Body of pancreas (tissue), 4 donors: Measurements from ENCODE around the gene HID1.

ENCODE experiments used
- POLR2A ChIP-seq, 3 donors: fragments of 450-650 bp; IDR thresholded peaks; one replicate each; pipeline ENCODE4 v1.6.1; 2016; ENCODE audit warnings: antibody characterized with exemption in 3 of 3, mild to moderate bottlenecking in 2 of 3
- TF ChIP-seq, protein P1 (sequence below), 7 experiments: fragments of 450-650 bp in 4 of 7; fragments of 200-600 bp in 3 of 7; sonication (generic) in 3 of 7; IDR thresholded peaks; one replicate each; pipeline ENCODE4 v1.5.1; 2016 to 2019; ENCODE audit warnings: antibody characterized with exemption in 7 of 7

DNA sequence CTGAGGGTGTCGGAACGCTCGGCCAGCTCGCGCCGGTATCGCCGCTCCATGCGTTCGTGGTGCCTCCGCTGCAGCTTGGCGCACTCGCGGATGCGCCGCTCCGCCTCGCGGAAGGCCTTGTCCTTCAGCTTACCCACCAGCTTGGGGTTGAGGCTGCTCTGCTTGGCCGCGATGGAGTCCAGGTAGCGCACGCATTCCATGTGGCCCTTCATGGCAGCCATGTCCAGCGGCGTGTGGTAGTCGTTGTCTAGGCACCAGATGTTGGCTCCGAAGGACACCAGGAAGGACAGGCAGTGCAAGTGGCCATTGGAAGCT is 52.3 kb downstream of the HID1 start:
- TF ChIP-seq, protein P1, sequence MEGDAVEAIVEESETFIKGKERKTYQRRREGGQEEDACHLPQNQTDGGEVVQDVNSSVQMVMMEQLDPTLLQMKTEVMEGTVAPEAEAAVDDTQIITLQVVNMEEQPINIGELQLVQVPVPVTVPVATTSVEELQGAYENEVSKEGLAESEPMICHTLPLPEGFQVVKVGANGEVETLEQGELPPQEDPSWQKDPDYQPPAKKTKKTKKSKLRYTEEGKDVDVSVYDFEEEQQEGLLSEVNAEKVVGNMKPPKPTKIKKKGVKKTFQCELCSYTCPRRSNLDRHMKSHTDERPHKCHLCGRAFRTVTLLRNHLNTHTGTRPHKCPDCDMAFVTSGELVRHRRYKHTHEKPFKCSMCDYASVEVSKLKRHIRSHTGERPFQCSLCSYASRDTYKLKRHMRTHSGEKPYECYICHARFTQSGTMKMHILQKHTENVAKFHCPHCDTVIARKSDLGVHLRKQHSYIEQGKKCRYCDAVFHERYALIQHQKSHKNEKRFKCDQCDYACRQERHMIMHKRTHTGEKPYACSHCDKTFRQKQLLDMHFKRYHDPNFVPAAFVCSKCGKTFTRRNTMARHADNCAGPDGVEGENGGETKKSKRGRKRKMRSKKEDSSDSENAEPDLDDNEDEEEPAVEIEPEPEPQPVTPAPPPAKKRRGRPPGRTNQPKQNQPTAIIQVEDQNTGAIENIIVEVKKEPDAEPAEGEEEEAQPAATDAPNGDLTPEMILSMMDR (IDR thresholded peaks at IDR 0.05), result no peak
- no peak for TF ChIP-seq POLR2A (IDR thresholded peaks at IDR 0.05)
